ENCODE results near the gene PRR35. TPM values are rescaled to one million over a fixed set of nuclear protein-coding genes. Genes with fewer than 3 reads are reported as not detected.

The PRR35 gene
- total and polyA plus RNA-seq, 2 donors (not counting 3 experiments of a cell fraction or from before 2014, with no cell fraction given): not detected

DNA sequence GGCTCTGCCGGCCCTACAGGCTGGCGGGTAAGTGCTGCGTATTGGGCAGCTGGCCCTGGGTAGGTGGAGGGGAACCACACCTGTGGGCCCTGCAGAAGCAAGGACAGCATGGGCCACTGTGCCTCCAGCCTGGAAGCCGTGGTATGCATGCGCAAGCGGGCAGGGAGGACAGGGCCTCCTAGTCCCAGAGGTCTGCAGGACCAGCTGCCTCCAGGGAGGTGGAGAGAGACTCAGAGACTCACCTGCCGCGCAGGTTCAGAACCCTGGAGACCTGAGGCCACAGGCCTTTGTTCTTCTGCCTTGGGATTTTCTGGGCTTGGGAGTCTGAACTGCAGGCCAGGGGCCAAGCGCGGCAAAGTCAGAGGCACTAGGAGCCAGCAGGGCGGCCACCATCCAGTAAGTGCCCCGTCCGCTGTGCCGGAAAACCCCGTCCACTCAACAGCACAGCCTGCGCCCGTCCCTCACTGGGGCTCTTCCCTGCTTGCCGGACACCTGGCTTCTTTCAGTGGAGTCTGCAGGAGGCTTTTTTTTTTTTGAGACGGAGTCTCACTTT is 20.8 kb downstream of the PRR35 start:
- no peak overlapping the region for H3K4me3 ChIP-seq (replicated peaks in 1 of 3; ENCODE audit: insufficient read depth in 1 of 3, low read depth in 1 of 3, low read length in 3 of 3)
- H3K9ac ChIP-seq (replicated peaks; ENCODE audit: extremely low read depth, insufficient read depth, low read length): no peak overlapping the region
- ChIA-PET POLR2A (no interaction called here), CTCF (interaction anchor here (1.4 to 1.6 kb wide), 2 partner anchors 9 to 56 kb away, joined by 4 read pairs; partner anchors contain the start of gene METTL26)
- no peak for FAIRE-seq
- DNase-seq (ENCODE audit: low read depth, low spot score): no peak
- no peak overlapping the region for H3K4me2 ChIP-seq (ENCODE audit: insufficient read depth, low read length)
- H3K36me3 ChIP-seq (ENCODE audit: control insufficient read depth in 2 of 2, extremely low read depth in 1 of 2, insufficient read depth in 2 of 2, low read length in 2 of 2): no peaks in the 10 kb centered on the region
- no peaks in the 10 kb centered on the region for H3K27me3 ChIP-seq (ENCODE audit: control insufficient read depth in 2 of 2, insufficient read depth in 2 of 2, low read length in 2 of 2)
- dilution Hi-C loops (cut with MboI; ENCODE audit: extremely low pct_ligation_motif_present, low sequenced_read_pairs): no loop called here
- H3K4me1 ChIP-seq (ENCODE audit: control insufficient read depth, extremely low read depth, insufficient read depth, low read length): peaks cover 2% of the 10 kb centered on the region
- no peaks in the 10 kb centered on the region for H3K9me1 ChIP-seq (replicated peaks; ENCODE audit: control insufficient read depth, extremely low read depth, insufficient read depth, low read length)
- H4K20me1 ChIP-seq (replicated peaks; ENCODE audit: control insufficient read depth, extremely low read depth, insufficient read depth, low read length): no peaks in the 10 kb centered on the region
- no peak overlapping the region for H3K27ac ChIP-seq (ENCODE audit: insufficient read depth, low read depth, low read length)
- intact Hi-C loops (cut with micrococcal nuclease): no loop called here
- TF ChIP-seq POLR2AphosphoS5 (IDR thresholded peaks at IDR 0.05; ENCODE audit: insufficient read depth, low read depth, low read length): no peak
- H3K9me3 ChIP-seq (replicated peaks; ENCODE audit: control insufficient read depth, insufficient read depth, low read length): no peaks in the 10 kb centered on the region
- H3K79me2 ChIP-seq (ENCODE audit: control insufficient read depth, insufficient read depth, low read length): no peaks in the 10 kb centered on the region
- BruUV-seq (replicated peaks): no TSS peak
- no peak overlapping the region for H2AFZ ChIP-seq (ENCODE audit: low read depth, low read length)

DNA sequence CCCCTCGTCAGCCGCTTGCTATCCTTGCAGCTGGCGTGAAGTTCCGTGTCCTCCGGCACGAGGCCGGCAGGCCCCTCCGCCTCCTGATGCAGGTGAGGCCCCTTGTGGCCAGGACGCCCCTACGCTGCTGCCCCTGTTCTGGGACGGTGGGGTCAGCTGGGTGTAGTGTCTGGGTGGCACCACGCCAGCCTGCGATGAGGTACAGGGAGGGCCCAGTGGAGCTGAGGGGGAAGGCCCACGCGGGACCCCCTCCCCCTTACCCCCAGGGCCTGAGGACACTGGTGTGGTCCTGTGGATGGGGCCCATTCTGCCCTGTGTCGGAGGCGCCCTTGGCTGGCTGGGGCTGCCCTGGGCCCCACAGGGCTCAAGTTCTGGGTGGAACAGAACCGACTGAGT is 22.0 kb downstream of the PRR35 start:
- no peak overlapping the region for H3K4me3 ChIP-seq (replicated peaks in 1 of 3; ENCODE audit: insufficient read depth in 1 of 3, low read depth in 1 of 3, low read length in 3 of 3)
- BruUV-seq (replicated peaks): no TSS peak
- TF ChIP-seq, protein P1, sequence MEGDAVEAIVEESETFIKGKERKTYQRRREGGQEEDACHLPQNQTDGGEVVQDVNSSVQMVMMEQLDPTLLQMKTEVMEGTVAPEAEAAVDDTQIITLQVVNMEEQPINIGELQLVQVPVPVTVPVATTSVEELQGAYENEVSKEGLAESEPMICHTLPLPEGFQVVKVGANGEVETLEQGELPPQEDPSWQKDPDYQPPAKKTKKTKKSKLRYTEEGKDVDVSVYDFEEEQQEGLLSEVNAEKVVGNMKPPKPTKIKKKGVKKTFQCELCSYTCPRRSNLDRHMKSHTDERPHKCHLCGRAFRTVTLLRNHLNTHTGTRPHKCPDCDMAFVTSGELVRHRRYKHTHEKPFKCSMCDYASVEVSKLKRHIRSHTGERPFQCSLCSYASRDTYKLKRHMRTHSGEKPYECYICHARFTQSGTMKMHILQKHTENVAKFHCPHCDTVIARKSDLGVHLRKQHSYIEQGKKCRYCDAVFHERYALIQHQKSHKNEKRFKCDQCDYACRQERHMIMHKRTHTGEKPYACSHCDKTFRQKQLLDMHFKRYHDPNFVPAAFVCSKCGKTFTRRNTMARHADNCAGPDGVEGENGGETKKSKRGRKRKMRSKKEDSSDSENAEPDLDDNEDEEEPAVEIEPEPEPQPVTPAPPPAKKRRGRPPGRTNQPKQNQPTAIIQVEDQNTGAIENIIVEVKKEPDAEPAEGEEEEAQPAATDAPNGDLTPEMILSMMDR (IDR thresholded peaks at IDR 0.05; ENCODE audit: extremely low read depth in 1 of 2, insufficient read depth in 1 of 2, low read depth in 1 of 2, low read length in 2 of 2): no peak
- TF ChIP-seq, protein P2, sequence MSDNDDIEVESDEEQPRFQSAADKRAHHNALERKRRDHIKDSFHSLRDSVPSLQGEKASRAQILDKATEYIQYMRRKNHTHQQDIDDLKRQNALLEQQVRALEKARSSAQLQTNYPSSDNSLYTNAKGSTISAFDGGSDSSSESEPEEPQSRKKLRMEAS (IDR thresholded peaks at IDR 0.05; ENCODE audit: insufficient read depth, insufficient read length): no peak
- H3K4me1 ChIP-seq (ENCODE audit: control insufficient read depth, extremely low read depth, insufficient read depth, low read length): no peaks in the 10 kb centered on the region
- no peak overlapping the region for H3K4me2 ChIP-seq (ENCODE audit: insufficient read depth, low read length)
- DNase-seq (ENCODE audit: low read depth, low spot score): no peak
- H3K9me3 ChIP-seq (replicated peaks; ENCODE audit: control insufficient read depth, insufficient read depth, low read length): no peaks in the 10 kb centered on the region
- H3K79me2 ChIP-seq (ENCODE audit: control insufficient read depth, insufficient read depth, low read length): no peaks in the 10 kb centered on the region
- dilution Hi-C loops (cut with MboI; ENCODE audit: extremely low pct_ligation_motif_present, low sequenced_read_pairs) (no loop called here), intact Hi-C loops (cut with micrococcal nuclease) (no loop called here)
- H3K9me1 ChIP-seq (replicated peaks; ENCODE audit: control insufficient read depth, extremely low read depth, insufficient read depth, low read length): no peaks in the 10 kb centered on the region
- ChIA-PET POLR2A (no interaction called here), CTCF (no interaction called here)
- no peak overlapping the region for H3K9ac ChIP-seq (replicated peaks; ENCODE audit: extremely low read depth, insufficient read depth, low read length)
- no peak overlapping the region for H3K27ac ChIP-seq (ENCODE audit: insufficient read depth, low read depth, low read length)
- no peaks in the 10 kb centered on the region for H4K20me1 ChIP-seq (replicated peaks; ENCODE audit: control insufficient read depth, extremely low read depth, insufficient read depth, low read length)
- no peak overlapping the region for H2AFZ ChIP-seq (ENCODE audit: low read depth, low read length)
- no peak for FAIRE-seq
- no peaks in the 10 kb centered on the region for H3K27me3 ChIP-seq (ENCODE audit: control insufficient read depth in 2 of 2, insufficient read depth in 2 of 2, low read length in 2 of 2)
- no peaks in the 10 kb centered on the region for H3K36me3 ChIP-seq (ENCODE audit: control insufficient read depth in 2 of 2, extremely low read depth in 1 of 2, insufficient read depth in 2 of 2, low read length in 2 of 2)

Data from endothelial cell of umbilical vein (primary cell).